ENCODE measurements around the gene NFYA.

- TF ChIP-seq CTCF (IDR thresholded peaks at IDR 0.05; ENCODE audit: low read depth, low read length, poor library complexity, severe bottlenecking) = peak; percentile 98
- TF ChIP-seq EZH2phosphoT487 (IDR thresholded peaks at IDR 0.05; ENCODE audit: borderline replicate concordance, low read length) = no peak
Measured at GRCh38 chr6:41027799-41028560, 44.8 kb upstream of the NFYA start.
